ENCODE measurements around the gene EIF2S3B.

- TF ChIP-seq CTCF (conservative IDR thresholded peaks at IDR 0.05; ENCODE audit: low read depth, low read length) (no peak), EZH2 (IDR thresholded peaks at IDR 0.05; ENCODE audit: low read length, unreplicated experiment) (no peak)
Observed at GRCh38 chr12:10469701-10470100, 36.0 kb upstream of the EIF2S3B start.

Data from PC-3 (cell line).